Stimulated activated effector memory CD8-positive, alpha-beta T cell treated with anti-CD3 and anti-CD28 coated beads, Interleukin-12 subunit alpha, Interleukin-12 subunit beta, amount 100 ng/mL, for 72 hours (primary cell): Measurements from ENCODE around the gene BOC.

Experiments
- ATAC-seq: fragments of 150-1000 bp; cut with Tn5 transposase; 2 replicates; pipeline ENCODE4 v1.10.0; 2021
- DNase-seq, 2 donors: peaks; one replicate each; pipeline ENCODE4 v3.0.0; 2021 to 2022; ENCODE audit warnings: low spot score in 2 of 2
- H3K27ac Mint-ChIP-seq: one replicate; pipeline ENCODE4 v1.8.0; 2022; ENCODE audit warnings: mild to moderate bottlenecking, mixed read lengths
- H3K36me3 Mint-ChIP-seq: one replicate; pipeline ENCODE4 v1.8.0; 2022; ENCODE audit warnings: mild to moderate bottlenecking, mixed read lengths
- H3K4me1 Mint-ChIP-seq: one replicate; pipeline ENCODE4 v1.8.0; 2022; ENCODE audit warnings: mixed read lengths
- H3K4me3 Mint-ChIP-seq: one replicate; pipeline ENCODE4 v1.8.0; 2022; ENCODE audit warnings: mild to moderate bottlenecking, mixed read lengths
- H3K9me3 Mint-ChIP-seq: one replicate; pipeline ENCODE4 v1.8.0; 2022; ENCODE audit warnings: mixed read lengths

Gene BOC

DNA sequence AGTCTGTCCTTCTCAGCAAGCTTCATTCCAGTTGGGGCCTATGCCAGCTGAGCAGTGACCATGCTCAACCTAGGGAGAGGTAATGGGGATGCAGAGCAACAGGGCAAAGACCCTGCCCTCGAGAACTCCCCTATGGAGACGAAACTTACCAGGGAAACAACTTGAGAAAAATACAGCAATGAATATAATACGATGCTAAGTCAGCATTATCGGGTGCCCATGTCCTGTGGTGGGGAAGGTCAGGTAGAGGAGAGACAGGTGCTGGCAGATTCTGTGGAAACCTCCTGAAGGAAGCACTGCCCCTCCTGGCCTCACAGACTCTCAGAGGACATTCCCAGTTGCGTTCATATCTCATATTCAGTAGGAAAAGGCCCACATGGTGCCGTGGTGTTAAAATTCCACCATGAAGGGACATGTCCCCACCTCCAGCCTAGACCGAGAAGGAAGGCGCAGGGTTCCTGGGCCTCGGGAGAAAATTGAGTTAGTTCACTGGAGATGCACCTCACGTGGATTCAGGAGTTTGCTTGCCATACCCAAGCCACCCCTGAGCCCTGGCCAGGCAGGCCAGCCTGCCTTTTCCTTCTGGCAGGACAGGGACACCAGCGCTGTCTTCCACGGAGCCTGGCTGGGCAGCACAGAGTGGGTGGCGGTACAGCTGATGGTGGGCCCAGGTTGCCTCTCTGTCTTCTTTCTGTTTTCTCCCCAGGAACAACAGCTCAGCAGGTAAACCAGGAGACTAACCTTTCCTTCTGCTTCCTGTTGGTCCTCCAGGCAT is 62.4 kb downstream of the BOC start:
- H3K36me3 Mint-ChIP-seq = no peaks in the 10 kb centered on the region
- no peak for DNase-seq
- no peaks in the 10 kb centered on the region for H3K4me1 Mint-ChIP-seq
- no peak overlapping the region for H3K4me3 Mint-ChIP-seq
- H3K9me3 Mint-ChIP-seq = no peaks in the 10 kb centered on the region
- no peak overlapping the region for H3K27ac Mint-ChIP-seq
- no peak for ATAC-seq

DNA sequence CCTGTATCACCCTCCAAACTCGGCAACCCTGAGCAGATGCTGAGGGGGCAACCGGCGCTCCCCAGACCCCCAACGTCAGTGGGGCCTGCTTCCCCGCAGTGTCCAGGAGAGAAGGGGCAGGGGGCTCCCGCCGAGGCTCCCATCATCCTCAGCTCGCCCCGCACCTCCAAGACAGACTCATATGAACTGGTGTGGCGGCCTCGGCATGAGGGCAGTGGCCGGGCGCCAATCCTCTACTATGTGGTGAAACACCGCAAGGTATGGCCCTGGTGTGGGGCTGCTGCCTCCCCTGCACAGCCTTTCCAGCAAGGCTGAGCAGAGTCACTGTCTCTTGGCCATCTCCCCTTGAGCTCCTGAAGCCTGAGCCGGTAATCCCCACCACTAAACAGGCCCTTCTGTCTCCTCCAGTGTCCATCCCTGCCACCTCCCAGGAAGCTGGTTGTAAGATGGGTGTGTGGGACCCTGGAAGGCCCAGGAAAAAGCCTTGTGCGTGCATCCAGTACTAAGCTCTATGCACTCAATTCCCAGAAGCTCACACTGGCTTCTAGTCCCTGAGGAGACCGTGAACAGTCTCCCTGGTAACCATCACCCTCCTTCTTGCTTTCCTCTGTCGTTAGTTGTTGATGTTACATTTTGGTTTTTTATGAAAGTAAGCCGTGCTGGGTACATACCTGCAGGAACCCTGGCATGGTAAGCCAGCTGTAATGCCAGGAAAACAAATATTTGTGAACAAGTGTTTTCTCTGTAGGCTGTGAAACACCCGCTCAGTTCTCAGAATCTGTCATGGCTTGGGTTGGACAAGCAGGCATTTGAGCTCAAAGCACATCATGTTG is 63.3 kb downstream of the BOC start:
- ATAC-seq (no peak), DNase-seq (no peak)
- no peak overlapping the region for H3K4me3 Mint-ChIP-seq
- H3K36me3 Mint-ChIP-seq = no peaks in the 10 kb centered on the region
- H3K9me3 Mint-ChIP-seq = no peaks in the 10 kb centered on the region
- no peaks in the 10 kb centered on the region for H3K4me1 Mint-ChIP-seq
- H3K27ac Mint-ChIP-seq = no peak overlapping the region

DNA sequence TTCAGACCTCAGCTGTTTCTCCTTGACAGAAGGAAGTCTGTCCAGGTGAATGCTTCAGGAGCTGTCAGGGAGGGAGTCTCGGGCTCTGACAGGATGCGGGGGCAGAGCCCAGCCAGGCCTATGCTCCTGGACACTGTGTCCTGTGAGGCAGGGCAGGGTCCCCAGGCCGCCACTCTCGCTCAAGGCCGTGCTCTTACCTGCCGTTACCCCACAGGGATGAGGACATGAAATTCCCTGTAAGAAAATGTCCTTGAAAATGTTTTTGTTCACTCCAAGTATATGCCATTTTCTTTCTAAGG is 63.9 kb downstream of the BOC start:
- Mint-ChIP-seq H3K4me1 (no peaks in the 10 kb centered on the region), H3K36me3 (no peaks in the 10 kb centered on the region), H3K4me3 (no peak overlapping the region), H3K27ac (no peak overlapping the region), H3K9me3 (no peaks in the 10 kb centered on the region)
- ATAC-seq (no peak), DNase-seq (no peak)

DNA sequence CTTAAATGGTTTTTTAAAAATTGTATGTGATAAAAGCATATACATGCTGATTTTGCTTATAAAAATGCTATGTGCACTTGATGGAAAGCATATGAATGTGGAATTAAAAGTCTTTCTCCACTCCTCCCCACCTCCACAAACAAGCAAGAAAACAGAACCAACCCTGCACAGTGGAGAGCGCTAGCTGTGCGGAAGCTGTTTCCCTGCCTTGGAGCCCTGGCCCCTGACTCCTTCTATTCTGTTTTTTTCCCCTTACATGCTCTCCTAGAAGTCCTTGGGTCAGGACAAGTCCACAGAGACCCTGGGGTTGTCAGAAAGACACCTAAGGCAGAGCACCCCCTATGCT is 64.2 kb downstream of the BOC start:
- Mint-ChIP-seq H3K9me3 (no peaks in the 10 kb centered on the region), H3K27ac (peak overlapping the region; percentile 64), H3K4me1 (no peaks in the 10 kb centered on the region), H3K4me3 (no peak overlapping the region), H3K36me3 (no peaks in the 10 kb centered on the region)
- DNase-seq = no peak
- no peak for ATAC-seq

DNA sequence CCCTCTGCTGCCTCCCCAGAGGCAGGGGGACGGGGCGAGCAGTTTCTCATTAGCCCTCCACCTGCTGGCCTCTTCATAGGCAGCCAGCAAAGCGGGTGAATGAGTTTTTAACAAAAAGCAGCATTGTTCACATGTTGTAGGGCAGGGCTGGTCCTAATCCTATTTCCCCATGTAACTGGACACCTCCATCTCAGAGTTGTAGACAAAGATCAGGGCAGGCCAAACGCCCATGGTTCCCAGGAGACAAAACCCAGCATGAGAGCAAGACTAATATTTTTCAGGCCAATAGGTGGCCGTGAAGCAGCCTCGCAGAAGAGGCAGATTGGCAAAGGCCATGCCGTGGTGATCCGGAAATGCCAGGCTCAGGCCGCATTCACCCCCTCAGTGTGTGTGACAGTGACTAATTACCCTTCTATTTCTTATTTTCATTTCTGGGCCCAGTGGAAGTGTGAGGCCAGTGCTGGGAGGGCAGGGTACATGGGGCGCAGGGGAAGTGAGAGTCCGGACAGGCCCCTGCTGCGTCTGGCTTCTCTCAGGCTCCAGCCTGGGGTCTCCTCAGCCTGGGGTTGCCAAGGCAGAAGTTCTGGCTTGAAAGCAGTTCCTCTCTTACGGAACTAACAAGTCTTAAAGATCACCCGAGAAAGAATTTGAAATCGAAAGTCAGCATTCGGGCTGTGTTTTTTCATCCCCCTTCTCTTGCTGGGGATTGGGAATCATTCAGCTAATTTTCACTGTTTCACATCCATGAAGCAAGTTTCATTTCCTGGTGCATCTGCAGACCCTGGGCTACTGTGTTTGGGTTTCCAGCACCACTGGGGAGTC is 64.8 kb downstream of the BOC start:
- no peaks in the 10 kb centered on the region for H3K4me1 Mint-ChIP-seq
- ATAC-seq (no peak), DNase-seq (no peak)
- peak overlapping the region; percentile 64 for H3K27ac Mint-ChIP-seq
- no peaks in the 10 kb centered on the region for H3K36me3 Mint-ChIP-seq
- no peaks in the 10 kb centered on the region for H3K9me3 Mint-ChIP-seq
- H3K4me3 Mint-ChIP-seq = no peak overlapping the region

DNA sequence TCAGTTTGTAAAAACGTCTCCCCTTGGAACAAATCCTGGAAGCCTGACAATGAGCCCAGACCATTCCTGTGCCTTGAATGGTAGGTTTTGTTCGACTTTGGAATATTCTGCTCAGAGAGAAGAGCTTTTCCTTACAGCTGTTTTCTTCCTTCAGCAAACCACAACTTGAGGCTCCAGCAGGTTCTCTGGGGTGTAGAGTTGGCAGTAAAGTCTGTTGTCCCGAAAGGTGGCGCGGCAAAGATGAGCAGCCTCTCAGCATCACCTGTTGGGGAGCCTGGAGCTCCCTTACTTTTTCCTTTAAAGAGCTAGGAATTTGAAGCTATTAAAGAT is 65.4 kb downstream of the BOC start:
- peaks cover 2% of the 10 kb centered on the region for H3K4me1 Mint-ChIP-seq
- ATAC-seq (no peak), DNase-seq (no peak)
- no peaks in the 10 kb centered on the region for H3K9me3 Mint-ChIP-seq
- H3K4me3 Mint-ChIP-seq = no peak overlapping the region
- no peaks in the 10 kb centered on the region for H3K36me3 Mint-ChIP-seq
- H3K27ac Mint-ChIP-seq = no peak overlapping the region

DNA sequence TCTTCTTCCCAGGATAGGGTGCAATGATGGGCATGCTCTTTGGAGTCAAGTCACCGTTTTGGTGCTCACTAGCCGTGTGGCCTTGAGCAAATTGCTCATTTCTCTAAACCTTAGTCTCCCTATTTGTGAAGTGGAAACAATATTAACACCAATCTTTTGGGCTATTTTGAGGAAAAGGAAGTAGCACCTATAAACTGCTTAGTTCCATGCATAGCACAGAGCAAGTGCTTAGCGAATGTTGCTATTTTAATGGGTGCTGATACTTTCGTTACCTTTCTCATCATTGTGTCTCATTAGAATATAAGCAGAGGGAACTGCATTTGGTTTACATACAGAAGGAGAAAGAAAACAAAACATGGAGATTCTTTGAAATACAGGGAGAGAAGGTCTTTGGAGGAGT is 66.1 kb downstream of the BOC start:
- no peak for DNase-seq
- Mint-ChIP-seq H3K9me3 (no peaks in the 10 kb centered on the region), H3K4me1 (peaks cover 6% of the 10 kb centered on the region), H3K4me3 (no peak overlapping the region), H3K36me3 (no peaks in the 10 kb centered on the region), H3K27ac (no peak overlapping the region)
- no peak for ATAC-seq

DNA sequence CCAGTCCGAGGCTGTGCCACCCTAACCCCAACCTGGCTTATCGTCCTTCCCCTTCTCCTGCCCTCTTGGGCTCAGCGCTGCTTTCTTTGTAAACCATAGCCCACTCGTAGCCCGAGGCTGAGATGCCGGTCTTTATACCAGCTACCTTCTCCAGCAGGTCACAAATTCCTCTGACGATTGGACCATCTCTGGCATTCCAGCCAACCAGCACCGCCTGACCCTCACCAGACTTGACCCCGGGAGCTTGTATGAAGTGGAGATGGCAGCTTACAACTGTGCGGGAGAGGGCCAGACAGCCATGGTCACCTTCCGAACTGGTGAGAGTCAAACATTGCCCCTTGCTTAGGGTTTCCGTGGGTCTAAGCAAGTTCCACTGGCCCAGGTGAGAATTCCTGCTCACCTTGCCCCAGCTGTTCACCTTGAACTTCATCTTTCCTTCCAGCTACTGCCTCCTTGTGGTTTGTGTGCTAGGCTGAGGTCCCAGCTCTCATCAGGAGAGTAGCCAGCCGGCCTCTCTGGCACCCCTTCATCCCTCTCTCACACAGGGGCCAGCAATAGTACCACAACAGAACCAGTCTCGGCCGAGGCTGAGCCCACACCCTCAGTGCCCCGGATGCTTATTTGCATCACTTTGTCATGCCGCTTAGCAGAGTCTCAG is 66.7 kb downstream of the BOC start:
- Mint-ChIP-seq H3K4me1 (peaks cover 6% of the 10 kb centered on the region), H3K27ac (no peak overlapping the region), H3K9me3 (no peaks in the 10 kb centered on the region), H3K36me3 (no peaks in the 10 kb centered on the region), H3K4me3 (no peak overlapping the region)
- DNase-seq (no peak), ATAC-seq (no peak)

DNA sequence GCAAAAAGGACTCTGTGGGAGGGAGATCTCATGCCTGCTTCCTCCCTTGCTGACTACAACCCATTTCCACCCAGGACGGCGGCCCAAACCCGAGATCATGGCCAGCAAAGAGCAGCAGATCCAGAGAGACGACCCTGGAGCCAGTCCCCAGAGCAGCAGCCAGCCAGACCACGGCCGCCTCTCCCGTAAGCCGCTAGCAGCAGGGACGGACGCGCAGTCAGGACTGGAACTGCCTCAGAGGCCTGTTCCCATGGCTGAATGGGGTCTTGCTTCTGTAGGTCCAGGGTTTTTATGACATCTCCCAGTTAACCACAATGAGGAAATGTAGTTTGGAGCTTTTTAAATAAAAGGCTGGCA is 67.2 kb downstream of the BOC start:
- no peak overlapping the region for H3K27ac Mint-ChIP-seq
- H3K4me1 Mint-ChIP-seq = peaks cover 6% of the 10 kb centered on the region
- no peaks in the 10 kb centered on the region for H3K36me3 Mint-ChIP-seq
- no peak for DNase-seq
- H3K4me3 Mint-ChIP-seq = no peak overlapping the region
- no peak for ATAC-seq
- no peaks in the 10 kb centered on the region for H3K9me3 Mint-ChIP-seq

DNA sequence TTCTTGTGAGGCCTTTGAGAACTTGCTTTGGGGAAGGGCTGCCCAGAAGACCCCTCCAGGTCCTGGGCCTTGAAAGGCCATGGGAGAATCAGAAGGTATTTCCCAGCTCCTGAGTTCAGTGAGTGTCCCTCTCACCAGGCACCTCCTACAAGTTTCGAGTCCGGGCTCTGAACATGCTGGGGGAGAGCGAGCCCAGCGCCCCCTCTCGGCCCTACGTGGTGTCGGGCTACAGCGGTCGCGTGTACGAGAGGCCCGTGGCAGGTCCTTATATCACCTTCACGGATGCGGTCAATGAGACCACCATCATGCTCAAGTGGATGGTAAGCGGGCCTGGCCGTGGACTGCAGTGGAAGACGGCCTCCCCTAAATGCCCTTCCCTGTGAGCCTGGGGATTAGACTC is 68.3 kb downstream of the BOC start:
- no peak for DNase-seq
- Mint-ChIP-seq H3K9me3 (no peaks in the 10 kb centered on the region), H3K4me1 (peaks cover 6% of the 10 kb centered on the region), H3K27ac (no peak overlapping the region), H3K36me3 (no peaks in the 10 kb centered on the region), H3K4me3 (no peak overlapping the region)
- no peak for ATAC-seq

DNA sequence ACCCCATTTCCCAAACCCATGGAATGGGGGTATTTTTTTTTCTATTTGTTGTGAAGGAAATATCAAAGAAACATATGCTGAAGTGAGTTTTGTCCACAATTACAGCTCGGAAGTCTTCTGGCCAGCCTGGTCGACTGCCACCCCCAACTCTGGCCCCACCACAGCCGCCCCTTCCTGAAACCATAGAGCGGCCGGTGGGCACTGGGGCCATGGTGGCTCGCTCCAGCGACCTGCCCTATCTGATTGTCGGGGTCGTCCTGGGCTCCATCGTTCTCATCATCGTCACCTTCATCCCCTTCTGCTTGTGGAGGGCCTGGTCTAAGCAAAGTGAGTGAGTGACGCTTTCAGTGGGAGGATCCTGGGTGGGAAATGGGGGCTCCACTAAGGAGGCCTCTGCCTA is 71.9 kb downstream of the BOC start:
- ATAC-seq (no peak), DNase-seq (no peak)
- Mint-ChIP-seq H3K4me3 (no peak overlapping the region), H3K9me3 (no peaks in the 10 kb centered on the region), H3K36me3 (no peaks in the 10 kb centered on the region), H3K27ac (no peak overlapping the region), H3K4me1 (peaks cover 13% of the 10 kb centered on the region)

DNA sequence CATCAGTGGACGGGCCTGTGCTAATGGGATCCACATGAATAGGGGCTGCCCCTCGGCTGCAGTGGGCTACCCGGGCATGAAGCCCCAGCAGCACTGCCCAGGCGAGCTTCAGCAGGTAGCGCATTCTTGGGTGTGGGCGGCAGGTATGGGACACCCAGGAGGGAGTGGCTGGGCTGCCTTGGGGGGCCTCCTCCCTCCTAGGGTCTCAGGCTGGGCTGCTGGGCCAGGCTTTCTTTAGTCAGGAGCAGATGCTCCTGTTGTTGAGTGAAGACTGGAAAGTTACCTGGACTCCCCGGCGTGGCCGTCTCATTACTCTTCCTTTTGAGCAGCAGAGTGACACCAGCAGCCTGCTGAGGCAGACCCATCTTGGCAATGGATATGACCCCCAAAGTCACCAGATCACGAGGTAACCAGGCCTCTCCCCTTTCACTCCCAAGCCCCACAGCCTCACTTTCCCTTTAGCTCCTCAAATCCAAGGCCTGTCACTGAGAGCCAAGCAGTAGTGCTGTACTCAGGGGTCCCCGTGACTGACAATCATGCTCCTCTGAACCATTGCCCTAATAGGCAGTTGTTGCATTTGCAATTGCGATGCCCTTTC is 73.2 kb downstream of the BOC start:
- Mint-ChIP-seq H3K4me3 (no peak overlapping the region), H3K9me3 (no peaks in the 10 kb centered on the region), H3K4me1 (peaks cover 13% of the 10 kb centered on the region), H3K36me3 (no peaks in the 10 kb centered on the region), H3K27ac (no peak overlapping the region)
- no peak for DNase-seq
- ATAC-seq = no peak

DNA sequence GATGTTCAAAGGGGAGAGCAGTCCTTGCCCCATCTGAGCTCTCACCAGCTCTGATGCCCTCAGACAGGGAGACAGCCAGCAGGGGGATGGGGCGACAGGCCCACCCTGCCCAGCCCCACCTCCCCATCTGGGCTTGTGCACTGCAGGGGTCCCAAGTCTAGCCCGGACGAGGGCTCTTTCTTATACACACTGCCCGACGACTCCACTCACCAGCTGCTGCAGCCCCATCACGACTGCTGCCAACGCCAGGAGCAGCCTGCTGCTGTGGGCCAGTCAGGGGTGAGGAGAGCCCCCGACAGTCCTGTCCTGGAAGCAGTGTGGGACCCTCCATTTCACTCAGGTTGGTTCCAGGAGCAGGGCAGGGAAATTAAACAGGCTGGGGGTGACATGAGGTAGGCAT is 73.9 kb downstream of the BOC start:
- Mint-ChIP-seq H3K9me3 (no peaks in the 10 kb centered on the region), H3K36me3 (no peaks in the 10 kb centered on the region), H3K4me1 (peaks cover 13% of the 10 kb centered on the region), H3K27ac (no peak overlapping the region), H3K4me3 (no peak overlapping the region)
- no peak for DNase-seq
- no peak for ATAC-seq

DNA sequence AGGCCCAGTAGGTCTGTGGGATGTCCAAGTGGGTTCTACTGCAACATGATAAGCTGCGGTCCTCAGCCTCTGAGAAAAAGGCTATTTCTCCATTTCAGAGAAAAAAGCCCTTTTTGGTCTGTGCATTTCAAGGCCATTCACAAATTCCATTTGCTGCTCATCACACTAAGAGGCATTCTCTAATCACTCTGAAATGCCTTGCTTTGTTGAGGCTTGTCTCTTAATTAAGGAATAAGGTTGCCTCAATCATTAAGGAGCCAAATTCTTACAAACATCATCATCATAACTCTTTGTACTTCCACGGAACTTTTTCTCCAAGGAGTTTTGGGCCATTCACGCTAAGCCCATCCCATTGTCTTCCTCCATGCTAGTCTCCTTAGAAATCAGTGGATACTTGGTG is 74.4 kb downstream of the BOC start:
- no peak for DNase-seq
- peaks cover 13% of the 10 kb centered on the region for H3K4me1 Mint-ChIP-seq
- no peaks in the 10 kb centered on the region for H3K9me3 Mint-ChIP-seq
- H3K36me3 Mint-ChIP-seq = no peaks in the 10 kb centered on the region
- H3K4me3 Mint-ChIP-seq = no peak overlapping the region
- H3K27ac Mint-ChIP-seq = no peak overlapping the region
- no peak for ATAC-seq

DNA sequence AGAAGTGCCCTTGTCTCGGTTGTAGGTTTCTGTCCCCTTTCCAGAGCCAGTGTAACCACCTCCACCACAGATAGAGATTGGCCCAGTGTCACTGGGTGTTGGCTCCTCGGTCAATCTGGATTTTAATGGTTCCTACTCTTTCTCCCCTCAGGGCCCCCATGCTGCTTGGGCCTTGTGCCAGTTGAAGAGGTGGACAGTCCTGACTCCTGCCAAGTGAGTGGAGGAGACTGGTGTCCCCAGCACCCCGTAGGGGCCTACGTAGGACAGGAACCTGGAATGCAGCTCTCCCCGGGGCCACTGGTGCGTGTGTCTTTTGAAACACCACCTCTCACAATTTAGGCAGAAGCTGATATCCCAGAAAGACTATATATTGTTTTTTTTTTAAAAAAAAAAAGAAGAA is 75.2 kb downstream of the BOC start:
- Mint-ChIP-seq H3K27ac (no peak overlapping the region), H3K9me3 (no peaks in the 10 kb centered on the region), H3K4me3 (no peak overlapping the region), H3K36me3 (no peaks in the 10 kb centered on the region), H3K4me1 (peaks cover 13% of the 10 kb centered on the region)
- DNase-seq (no peak), ATAC-seq (no peak)
